Measurements from ENCODE around the gene RAB9B.

The RAB9B gene

GRCh38 chrX:103789004-103789403 is 43.1 kb downstream of the RAB9B start:
- no peak overlapping the region for H3K4me3 Mint-ChIP-seq
- ATAC-seq, result no peak

GRCh38 chrX:103783971-103784370 is 48.1 kb downstream of the RAB9B start:
- Mint-ChIP-seq H3K27ac (no peak overlapping the region), H3K9me3 (no peaks in the 10 kb centered on the region), H3K27me3 (no peaks in the 10 kb centered on the region), H3K4me1 (no peaks in the 10 kb centered on the region), H3K4me3 (no peak overlapping the region)
- ATAC-seq, result no peak
- no peak for DNase-seq

More at GRCh38 chrX:103789004-103789403, 43.1 kb downstream of the RAB9B start:
- H3K9me3 Mint-ChIP-seq, result no peaks in the 10 kb centered on the region
- no peaks in the 10 kb centered on the region for H3K4me1 Mint-ChIP-seq
- H3K27me3 Mint-ChIP-seq, result no peaks in the 10 kb centered on the region
- H3K27ac Mint-ChIP-seq, result no peak overlapping the region
- no peak for DNase-seq

- ATAC-seq (no peak), DNase-seq (no peak)
- H3K27me3 Mint-ChIP-seq, result peaks cover 4% of the 10 kb centered on the region
- H3K9me3 Mint-ChIP-seq, result no peaks in the 10 kb centered on the region
- no peak overlapping the region for H3K27ac Mint-ChIP-seq
- H3K4me3 Mint-ChIP-seq, result no peak overlapping the region
- no peaks in the 10 kb centered on the region for H3K4me1 Mint-ChIP-seq
Measured at GRCh38 chrX:103783196-103783595, 48.9 kb downstream of the RAB9B start.

- H3K27me3 Mint-ChIP-seq, result peaks cover 9% of the 10 kb centered on the region
- DNase-seq, result no peak
- H3K4me3 Mint-ChIP-seq, result no peak overlapping the region
- no peak overlapping the region for H3K27ac Mint-ChIP-seq
- no peaks in the 10 kb centered on the region for H3K4me1 Mint-ChIP-seq
- H3K9me3 Mint-ChIP-seq, result no peaks in the 10 kb centered on the region
- no peak for ATAC-seq
Measured at GRCh38 chrX:103782640-103783039, 49.4 kb downstream of the RAB9B start.

- ATAC-seq, result no peak
- Mint-ChIP-seq H3K27me3 (peaks cover 9% of the 10 kb centered on the region), H3K27ac (no peak overlapping the region), H3K9me3 (no peaks in the 10 kb centered on the region), H3K4me1 (no peaks in the 10 kb centered on the region), H3K4me3 (no peak overlapping the region)
- no peak for DNase-seq
Measured at GRCh38 chrX:103781706-103782105, 50.4 kb downstream of the RAB9B start.

- no peak for ATAC-seq
- H3K9me3 Mint-ChIP-seq, result no peaks in the 10 kb centered on the region
Measured at GRCh38 chrX:103781062-103781402, 51.0 kb downstream of the RAB9B start.

DNA sequence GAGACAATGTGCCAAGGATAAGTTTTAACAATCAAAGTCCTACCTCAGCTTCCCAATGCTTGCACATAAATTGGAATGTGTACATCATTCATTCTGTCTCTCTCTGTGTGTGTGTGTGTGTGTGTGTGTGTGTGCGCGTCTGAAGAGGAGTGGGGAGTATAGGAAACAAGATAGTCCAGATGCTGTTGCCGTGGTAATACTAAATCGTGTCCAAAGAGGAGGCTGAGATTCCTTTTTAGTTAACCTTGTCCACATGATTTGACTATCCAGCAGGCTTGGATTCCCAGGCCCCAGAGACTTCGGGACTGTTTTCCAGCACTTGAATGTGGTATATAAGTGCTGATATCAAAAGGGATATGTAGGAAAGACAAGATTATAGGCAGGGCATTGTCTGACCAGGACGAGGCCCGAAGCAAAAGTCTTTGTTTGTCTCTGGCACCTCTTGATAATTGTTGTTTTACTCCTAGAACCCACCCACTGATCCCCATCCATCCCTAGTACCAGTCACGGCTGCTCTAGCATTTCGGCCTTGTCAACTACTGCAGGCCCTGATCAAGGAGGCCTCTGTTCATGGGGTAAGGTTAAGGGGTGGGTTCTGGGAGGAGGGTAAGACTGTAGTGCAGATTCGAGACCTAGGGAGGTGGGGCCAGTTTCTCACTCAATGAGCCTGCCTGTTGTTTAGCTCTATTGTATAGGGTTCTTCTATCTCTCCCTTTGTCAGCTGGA is 51.6 kb downstream of the RAB9B start:
- no peak for DNase-seq

More at GRCh38 chrX:103781062-103781402, 51.0 kb downstream of the RAB9B start:
- no peak overlapping the region for H3K4me3 Mint-ChIP-seq
- no peak overlapping the region for H3K27ac Mint-ChIP-seq
- H3K27me3 Mint-ChIP-seq, result peaks cover 15% of the 10 kb centered on the region
- H3K4me1 Mint-ChIP-seq, result no peaks in the 10 kb centered on the region
- DNase-seq, result no peak

GRCh38 chrX:103779141-103779789 is 52.8 kb downstream of the RAB9B start:
- DNase-seq (no peak), ATAC-seq (no peak)
- Mint-ChIP-seq H3K9me3 (no peaks in the 10 kb centered on the region), H3K4me3 (no peak overlapping the region), H3K4me1 (no peaks in the 10 kb centered on the region), H3K27ac (no peak overlapping the region), H3K27me3 (peaks cover 22% of the 10 kb centered on the region)

More for the DNA sequence above, 51.6 kb downstream of the RAB9B start:
- H3K4me1 Mint-ChIP-seq, result no peaks in the 10 kb centered on the region
- H3K4me3 Mint-ChIP-seq, result no peak overlapping the region
- H3K9me3 Mint-ChIP-seq, result no peaks in the 10 kb centered on the region
- peaks cover 20% of the 10 kb centered on the region for H3K27me3 Mint-ChIP-seq
- no peak for ATAC-seq
- H3K27ac Mint-ChIP-seq, result no peak overlapping the region

DNA sequence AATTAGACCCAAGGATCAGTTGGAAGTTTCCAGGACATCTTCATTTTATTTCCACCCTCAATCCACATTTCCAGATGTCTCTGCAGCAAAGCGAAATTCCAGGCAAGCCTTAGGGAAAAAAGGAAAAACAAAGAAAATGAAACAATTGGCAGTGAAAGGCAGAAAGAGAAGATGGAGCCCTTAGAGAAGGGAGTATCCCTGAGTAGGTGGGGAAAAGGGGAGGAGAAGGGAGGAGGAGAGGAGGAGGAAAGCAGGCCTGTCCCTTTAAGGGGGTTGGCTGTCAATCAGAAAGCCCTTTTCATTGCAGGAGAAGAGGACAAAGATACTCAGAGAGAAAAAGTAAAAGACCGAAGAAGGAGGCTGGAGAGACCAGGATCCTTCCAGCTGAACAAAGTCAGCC is 55.5 kb downstream of the RAB9B start, which contains the start of gene PLP1:
Gene PLP1 (plus strand): TSS at position 295 of the 400 bp plus-strand sequence. CDS start 156 bp downstream, outside the sequence.
- no peaks in the 10 kb centered on the region for H3K9me3 Mint-ChIP-seq
- ATAC-seq (no peak), DNase-seq (no peak)

GRCh38 chrX:103774070-103774642 is 57.9 kb downstream of the RAB9B start:
- Mint-ChIP-seq H3K4me1 (no peaks in the 10 kb centered on the region), H3K27me3 (peaks cover 27% of the 10 kb centered on the region), H3K9me3 (no peaks in the 10 kb centered on the region), H3K27ac (no peak overlapping the region), H3K4me3 (no peak overlapping the region)
- ATAC-seq (no peak), DNase-seq (no peak)

More for the DNA sequence above, 55.5 kb downstream of the RAB9B start, which contains the start of gene PLP1:
- Mint-ChIP-seq H3K27me3 (peaks cover 27% of the 10 kb centered on the region), H3K4me1 (no peaks in the 10 kb centered on the region), H3K27ac (no peak within 1 kb of the TSS), H3K4me3 (no peak within 1 kb of the TSS)

DNA sequence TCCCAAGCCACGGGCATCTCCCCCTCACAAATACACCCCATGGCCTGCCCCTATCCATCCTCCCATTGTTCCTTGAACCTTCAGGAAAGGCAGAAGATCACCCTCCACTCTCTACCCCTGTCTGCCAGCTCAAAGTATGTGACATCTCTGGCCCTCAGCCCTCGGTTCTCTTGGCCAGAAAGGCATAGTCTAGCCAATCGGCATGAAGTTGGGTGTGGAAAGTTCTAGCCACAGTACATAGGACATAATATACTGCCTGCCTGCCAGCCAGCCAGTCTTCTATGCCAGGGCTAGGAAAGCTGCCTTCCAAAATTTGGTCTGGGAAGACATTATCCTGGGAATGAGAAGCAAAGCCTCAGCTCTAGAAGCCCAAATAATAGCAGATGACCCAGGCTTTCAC is 58.6 kb downstream of the RAB9B start:
- H3K9me3 Mint-ChIP-seq, result no peaks in the 10 kb centered on the region
- peaks cover 26% of the 10 kb centered on the region for H3K27me3 Mint-ChIP-seq
- no peak for ATAC-seq
- H3K27ac Mint-ChIP-seq, result no peak overlapping the region
- H3K4me3 Mint-ChIP-seq, result no peak overlapping the region
- no peak for DNase-seq
- H3K4me1 Mint-ChIP-seq, result no peaks in the 10 kb centered on the region

Measured in stimulated activated naive CD8-positive, alpha-beta T cell treated with anti-CD3 and anti-CD28 coated beads, Interleukin-15, amount 100 ng/mL, for 72 hours (primary cell).